Measurements from ENCODE around the gene KLHL41. TPM values are rescaled to one million over a fixed set of nuclear protein-coding genes. Genes with fewer than 3 reads are reported as not detected.

Gene KLHL41
- total and polyA plus RNA-seq, 2 of the 13 experiments (the other 11 are each of a cell fraction or from before 2014, with no cell fraction given): 0.07 to 0.31 TPM

GRCh38 chr2:169573160-169573973 is 63.9 kb downstream of the KLHL41 start, which contains the start of gene FASTKD1 (continued):
- TF ChIP-seq HNF1A (IDR thresholded peaks at IDR 0.05; ENCODE audit: low read depth) (peak; percentile 58), HNF1A (CRISPR knock-in tag; IDR thresholded peaks at IDR 0.05; ENCODE audit: borderline replicate concordance) (peak; percentile 75; the same call in 1 of the 2 replicates), ZNF496 (CRISPR knock-in tag; IDR thresholded peaks at IDR 0.05; ENCODE audit: insufficient replicate concordance) (no peak), ZNF446 (CRISPR knock-in tag; IDR thresholded peaks at IDR 0.05) (no peak), ZKSCAN5 (CRISPR knock-in tag; IDR thresholded peaks at IDR 0.05) (no peak), SPEN (CRISPR knock-in tag; IDR thresholded peaks at IDR 0.05; ENCODE audit: low read depth) (peak; percentile 99), SMYD3 (CRISPR knock-in tag; IDR thresholded peaks at IDR 0.05) (peak; percentile 93; the same call in 1 of the 2 replicates), KLF13 (CRISPR knock-in tag; IDR thresholded peaks at IDR 0.05) (peak; percentile 53; the same call in 1 of the 2 replicates), KMT2A (CRISPR knock-in tag; IDR thresholded peaks at IDR 0.05) (peak; percentile 94), GABPA (IDR thresholded peaks at IDR 0.05; ENCODE audit: low read depth, low read length) (peak; percentile 61), GABPA (CRISPR knock-in tag; IDR thresholded peaks at IDR 0.05; ENCODE audit: low read depth) (peak; percentile 93), GATAD2A (CRISPR knock-in tag; IDR thresholded peaks at IDR 0.05) (peak; percentile 84), ZNF577 (CRISPR knock-in tag; IDR thresholded peaks at IDR 0.05; ENCODE audit: borderline replicate concordance, low read depth) (no peak), NFIB (CRISPR knock-in tag; IDR thresholded peaks at IDR 0.05; ENCODE audit: borderline replicate concordance) (peak; percentile 86; the same call in 1 of the 2 replicates), ZNF687 (CRISPR knock-in tag; IDR thresholded peaks at IDR 0.05) (peak; percentile 87)
- TF ChIP-seq, protein P1, sequence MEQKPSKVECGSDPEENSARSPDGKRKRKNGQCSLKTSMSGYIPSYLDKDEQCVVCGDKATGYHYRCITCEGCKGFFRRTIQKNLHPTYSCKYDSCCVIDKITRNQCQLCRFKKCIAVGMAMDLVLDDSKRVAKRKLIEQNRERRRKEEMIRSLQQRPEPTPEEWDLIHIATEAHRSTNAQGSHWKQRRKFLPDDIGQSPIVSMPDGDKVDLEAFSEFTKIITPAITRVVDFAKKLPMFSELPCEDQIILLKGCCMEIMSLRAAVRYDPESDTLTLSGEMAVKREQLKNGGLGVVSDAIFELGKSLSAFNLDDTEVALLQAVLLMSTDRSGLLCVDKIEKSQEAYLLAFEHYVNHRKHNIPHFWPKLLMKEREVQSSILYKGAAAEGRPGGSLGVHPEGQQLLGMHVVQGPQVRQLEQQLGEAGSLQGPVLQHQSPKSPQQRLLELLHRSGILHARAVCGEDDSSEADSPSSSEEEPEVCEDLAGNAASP (CRISPR knock-in tag; IDR thresholded peaks at IDR 0.05; ENCODE audit: borderline replicate concordance): peak; percentile 92; the same call in 1 of the 2 replicates
- TF ChIP-seq, protein P2, sequence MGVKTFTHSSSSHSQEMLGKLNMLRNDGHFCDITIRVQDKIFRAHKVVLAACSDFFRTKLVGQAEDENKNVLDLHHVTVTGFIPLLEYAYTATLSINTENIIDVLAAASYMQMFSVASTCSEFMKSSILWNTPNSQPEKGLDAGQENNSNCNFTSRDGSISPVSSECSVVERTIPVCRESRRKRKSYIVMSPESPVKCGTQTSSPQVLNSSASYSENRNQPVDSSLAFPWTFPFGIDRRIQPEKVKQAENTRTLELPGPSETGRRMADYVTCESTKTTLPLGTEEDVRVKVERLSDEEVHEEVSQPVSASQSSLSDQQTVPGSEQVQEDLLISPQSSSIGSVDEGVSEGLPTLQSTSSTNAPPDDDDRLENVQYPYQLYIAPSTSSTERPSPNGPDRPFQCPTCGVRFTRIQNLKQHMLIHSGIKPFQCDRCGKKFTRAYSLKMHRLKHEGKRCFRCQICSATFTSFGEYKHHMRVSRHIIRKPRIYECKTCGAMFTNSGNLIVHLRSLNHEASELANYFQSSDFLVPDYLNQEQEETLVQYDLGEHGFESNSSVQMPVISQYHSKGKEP (CRISPR knock-in tag; IDR thresholded peaks at IDR 0.05): peak; percentile 78; the same call in 1 of the 2 replicates

Data from HepG2 (cell line).